Measurements from ENCODE around the gene NR2C2.

GRCh38 chr3:15063238-15063637, 115.9 kb downstream of the NR2C2 start:
- no peak for TF ChIP-seq CTCF (IDR thresholded peaks at IDR 0.05; ENCODE audit: low read depth, low read length)
- TF ChIP-seq POLR2A (IDR thresholded peaks at IDR 0.05; ENCODE audit: extremely low read depth, insufficient read length), result no peak
- no peak for TF ChIP-seq MAX (IDR thresholded peaks at IDR 0.05; ENCODE audit: low read depth, low read length)

All from NB4 (cell line).